H1 (cell line): ENCODE measurements around the gene MYOM1. TPM values are rescaled to one million over a fixed set of nuclear protein-coding genes. Genes with fewer than 3 reads are reported as not detected.

Source experiments
- HDAC2 ChIP-seq, 2 experiments: fragments of 300-600 bp in 1 of 2; sonication (generic) in 1 of 2; IDR thresholded peaks; 2 replicates each; pipeline ENCODE4 v1.6.1; 2011 to 2012; ENCODE audit warnings: low read depth in 2 of 2, low read length in 2 of 2, mild to moderate bottlenecking in 2 of 2, moderate library complexity in 2 of 2, borderline replicate concordance in 1 of 2, inconsistent platforms in 1 of 2
- JUND ChIP-seq: IDR thresholded peaks from 2 replicates; pipeline ENCODE4 v1.6.1; 2011; ENCODE audit warnings: mild to moderate bottlenecking, improper control_type of control experiment, low read length
- KDM1A ChIP-seq: fragments of 200-600, 300-600 bp; sonication (generic); IDR thresholded peaks from 2 replicates; pipeline ENCODE4 v1.7.1; 2016; ENCODE audit warnings: mild to moderate bottlenecking, low read length, borderline replicate concordance
- SAP30 ChIP-seq: fragments of 300-600 bp; sonication (generic); IDR thresholded peaks from 2 replicates; pipeline ENCODE4 v1.7.1; 2012; ENCODE audit warnings: low read length, moderate library complexity, mild to moderate bottlenecking, inconsistent platforms; ENCODE audit not compliant: insufficient read depth, insufficient replicate concordance
- polyA plus RNA-seq, 7 experiments: library from polyadenylated mRNA; depleted of rRNA in 3 of 7; stranded (reverse) in 5 of 7; unstranded in 2 of 7; fragments of >200 nt in 5 of 7; fragments of 200-250 nt in 2 of 7; gene quantifications; 1 replicate in 5 of 7; 2 replicates in 1 of 7; 4 replicates in 1 of 7; pipeline versions ENCODE4 v1.2.1 to v1.2.3, GENCODE V29; 2011 to 2013; ENCODE audit warnings: missing spikeins in 2 of 7, mixed read lengths in 2 of 7
- total RNA-seq: library from RNA; stranded (reverse); fragmentation: NEBNext Ultra II Directional; extraction: Animal tissue kit (Norgen Biotek cat#: 25700); gene quantifications from 2 replicates; pipeline ENCODE4 v1.2.1, GENCODE V29; 2021

MYOM1 gene
- total and polyA plus RNA-seq, 2 of the 8 experiments (the other 6 are each of a cell fraction or from before 2014, with no cell fraction given): 0.06 to 0.32 TPM

- TF ChIP-seq SAP30 (no peak), HDAC2 (IDR thresholded peaks at IDR 0.05; ENCODE audit: borderline replicate concordance in 1 of 2, low read depth in 2 of 2, low read length in 2 of 2) (no peak), JUND (no peak), KDM1A (no peak)
- TF ChIP-seq, all 59 proteins: peak for 0
Measured at GRCh38 chr18:3042379-3042778, 177.4 kb downstream of the MYOM1 start (continued).
